ENCODE data around the gene KASH5.

KASH5 gene

DNA sequence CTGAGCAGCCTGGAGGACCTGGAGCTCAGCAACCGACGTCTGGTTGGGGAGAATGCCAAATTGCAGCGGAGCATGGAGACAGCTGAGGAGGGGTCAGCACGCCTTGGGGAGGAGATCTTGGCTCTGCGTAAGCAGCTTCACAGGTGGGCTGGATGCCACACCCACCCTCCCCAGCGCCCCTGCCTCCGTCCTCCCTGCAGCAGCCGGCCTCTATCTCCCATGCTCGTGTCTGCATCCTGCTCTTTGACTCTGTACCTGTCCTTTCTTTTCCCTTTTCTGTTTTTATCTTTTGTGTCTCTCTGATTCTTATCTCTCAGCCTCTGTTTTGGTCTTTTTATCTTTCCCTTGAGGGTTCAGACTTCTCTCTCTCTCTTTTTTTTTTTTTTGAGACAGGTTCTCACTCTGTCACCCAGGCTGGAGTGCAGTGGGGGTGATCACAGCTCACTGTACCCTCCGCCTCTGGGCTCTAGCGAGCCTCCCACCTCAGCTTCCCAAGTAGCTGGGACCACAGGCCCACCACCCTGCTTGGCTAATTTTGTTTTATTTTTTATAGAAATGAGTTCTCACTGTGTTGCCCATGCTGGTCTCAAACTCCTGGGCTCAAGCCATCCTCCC, 10.1 kb downstream of the KASH5 start:
- Histone ChIP-seq H3K4me3 (ENCODE audit: low read depth, low read length, poor library complexity, severe bottlenecking) (no peak overlapping the region), H4K20me1 (ENCODE audit: insufficient read depth, low read length) (no peaks in the 10 kb centered on the region), H3K9me3 (ENCODE audit: low read length) (no peaks in the 10 kb centered on the region), H3K4me2 (ENCODE audit: low read length) (no peak overlapping the region), H3K36me3 (ENCODE audit: insufficient read depth, low read length) (no peaks in the 10 kb centered on the region), H2AFZ (ENCODE audit: low read length) (no peak overlapping the region), H3K79me2 (ENCODE audit: insufficient read depth, low read length) (no peaks in the 10 kb centered on the region), H3F3A (ENCODE audit: insufficient read depth, low read length) (no peaks in the 10 kb centered on the region), H3K27ac (ENCODE audit: low read depth, low read length, poor library complexity, severe bottlenecking) (no peak overlapping the region), H3K9ac (ENCODE audit: low read length) (no peak overlapping the region), H3K4me1 (ENCODE audit: insufficient read depth, low read length, severe bottlenecking) (peaks cover 6% of the 10 kb centered on the region), H3K9me2 (ENCODE audit: low read depth, low read length) (no peaks in the 10 kb centered on the region), H3K27me3 (ENCODE audit: insufficient read depth, low read length) (no peaks in the 10 kb centered on the region)
- TF ChIP-seq, protein P1, sequence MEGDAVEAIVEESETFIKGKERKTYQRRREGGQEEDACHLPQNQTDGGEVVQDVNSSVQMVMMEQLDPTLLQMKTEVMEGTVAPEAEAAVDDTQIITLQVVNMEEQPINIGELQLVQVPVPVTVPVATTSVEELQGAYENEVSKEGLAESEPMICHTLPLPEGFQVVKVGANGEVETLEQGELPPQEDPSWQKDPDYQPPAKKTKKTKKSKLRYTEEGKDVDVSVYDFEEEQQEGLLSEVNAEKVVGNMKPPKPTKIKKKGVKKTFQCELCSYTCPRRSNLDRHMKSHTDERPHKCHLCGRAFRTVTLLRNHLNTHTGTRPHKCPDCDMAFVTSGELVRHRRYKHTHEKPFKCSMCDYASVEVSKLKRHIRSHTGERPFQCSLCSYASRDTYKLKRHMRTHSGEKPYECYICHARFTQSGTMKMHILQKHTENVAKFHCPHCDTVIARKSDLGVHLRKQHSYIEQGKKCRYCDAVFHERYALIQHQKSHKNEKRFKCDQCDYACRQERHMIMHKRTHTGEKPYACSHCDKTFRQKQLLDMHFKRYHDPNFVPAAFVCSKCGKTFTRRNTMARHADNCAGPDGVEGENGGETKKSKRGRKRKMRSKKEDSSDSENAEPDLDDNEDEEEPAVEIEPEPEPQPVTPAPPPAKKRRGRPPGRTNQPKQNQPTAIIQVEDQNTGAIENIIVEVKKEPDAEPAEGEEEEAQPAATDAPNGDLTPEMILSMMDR (IDR thresholded peaks at IDR 0.05; ENCODE audit: low read length) = no peak

DNA sequence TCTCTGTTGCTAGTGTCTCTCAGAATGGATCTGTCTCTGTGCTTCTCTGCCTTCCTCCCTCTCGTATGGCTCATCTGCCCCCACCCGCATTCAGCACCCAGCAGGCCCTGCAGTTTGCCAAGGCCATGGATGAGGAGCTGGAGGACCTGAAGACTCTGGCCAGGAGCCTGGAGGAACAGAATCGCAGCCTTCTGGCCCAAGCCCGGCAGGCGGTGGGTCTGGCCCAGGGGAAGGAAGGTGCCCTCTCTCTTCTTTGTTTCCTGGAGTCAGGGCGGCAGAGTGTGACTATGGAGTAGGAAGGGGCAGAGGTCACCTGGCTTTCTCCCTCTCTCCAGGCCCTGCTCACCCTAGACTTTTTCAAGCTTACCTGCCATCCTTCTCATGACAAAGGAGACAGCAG, 10.9 kb downstream of the KASH5 start:
- H3K27me3 ChIP-seq (ENCODE audit: insufficient read depth, low read length) = no peaks in the 10 kb centered on the region
- no peak overlapping the region for H3K4me2 ChIP-seq (ENCODE audit: low read length)
- H3K9me2 ChIP-seq (ENCODE audit: low read depth, low read length) = no peaks in the 10 kb centered on the region
- H3K36me3 ChIP-seq (ENCODE audit: insufficient read depth, low read length) = no peaks in the 10 kb centered on the region
- no peaks in the 10 kb centered on the region for H4K20me1 ChIP-seq (ENCODE audit: insufficient read depth, low read length)
- no peak overlapping the region for H2AFZ ChIP-seq (ENCODE audit: low read length)
- TF ChIP-seq, protein P1 (IDR thresholded peaks at IDR 0.05; ENCODE audit: low read length) = no peak
- no peak for TF ChIP-seq EZH2 (IDR thresholded peaks at IDR 0.05; ENCODE audit: borderline replicate concordance, low read length)
- H3K4me3 ChIP-seq (ENCODE audit: low read depth, low read length, poor library complexity, severe bottlenecking) = no peak overlapping the region
- H3K79me2 ChIP-seq (ENCODE audit: insufficient read depth, low read length) = no peaks in the 10 kb centered on the region
- H3K27ac ChIP-seq (ENCODE audit: low read depth, low read length, poor library complexity, severe bottlenecking) = no peak overlapping the region
- no peaks in the 10 kb centered on the region for H3K9me3 ChIP-seq (ENCODE audit: low read length)
- no peak overlapping the region for H3K9ac ChIP-seq (ENCODE audit: low read length)
- peaks cover 14% of the 10 kb centered on the region for H3K4me1 ChIP-seq (ENCODE audit: insufficient read depth, low read length, severe bottlenecking)
- H3F3A ChIP-seq (ENCODE audit: insufficient read depth, low read length) = no peaks in the 10 kb centered on the region

DNA sequence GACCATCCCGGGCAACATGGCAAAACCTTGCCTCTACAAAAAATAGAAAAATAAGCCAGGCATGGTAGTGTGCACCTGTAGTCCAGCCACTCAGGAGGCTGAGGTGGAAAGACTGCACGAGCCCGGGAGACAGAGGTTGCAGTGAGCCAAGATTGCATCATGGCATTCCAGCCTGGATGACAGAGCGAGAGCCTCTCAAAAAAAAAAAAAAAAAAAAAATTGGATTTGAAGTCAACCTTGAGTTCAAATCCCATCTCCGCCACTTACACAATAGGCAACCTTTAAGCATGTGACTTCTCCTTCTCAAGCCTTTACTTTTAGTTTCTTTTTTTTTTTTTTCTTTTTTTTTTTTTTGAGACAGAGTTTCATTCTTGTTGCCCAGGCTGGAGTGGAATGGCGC, 12.0 kb downstream of the KASH5 start:
- Histone ChIP-seq H3K9me2 (ENCODE audit: low read depth, low read length) (no peaks in the 10 kb centered on the region), H3K4me1 (ENCODE audit: insufficient read depth, low read length, severe bottlenecking) (peaks cover 19% of the 10 kb centered on the region)

More for the DNA sequence above, 12.0 kb downstream of the KASH5 start:
- Histone ChIP-seq H3K9me3 (ENCODE audit: low read length) (no peaks in the 10 kb centered on the region), H3F3A (ENCODE audit: insufficient read depth, low read length) (no peaks in the 10 kb centered on the region), H3K9ac (ENCODE audit: low read length) (no peak overlapping the region), H3K27me3 (ENCODE audit: insufficient read depth, low read length) (no peaks in the 10 kb centered on the region), H3K79me2 (ENCODE audit: insufficient read depth, low read length) (no peaks in the 10 kb centered on the region), H3K4me3 (ENCODE audit: low read depth, low read length, poor library complexity, severe bottlenecking) (no peak overlapping the region), H3K27ac (ENCODE audit: low read depth, low read length, poor library complexity, severe bottlenecking) (no peak overlapping the region), H3K36me3 (ENCODE audit: insufficient read depth, low read length) (no peaks in the 10 kb centered on the region), H2AFZ (ENCODE audit: low read length) (no peak overlapping the region), H4K20me1 (ENCODE audit: insufficient read depth, low read length) (no peaks in the 10 kb centered on the region), H3K4me2 (ENCODE audit: low read length) (no peak overlapping the region)
- no peak for TF ChIP-seq EZH2 (IDR thresholded peaks at IDR 0.05; ENCODE audit: borderline replicate concordance, low read length)
